Fibroblast of lung (primary cell): ENCODE results near the gene LRP8.

Experiments used
- EZH2 ChIP-seq: IDR thresholded peaks from 2 replicates; pipeline ENCODE4 v1.5.1; 2012; ENCODE audit warnings: low read length, control low read depth, mild to moderate bottlenecking; ENCODE audit errors: missing control alignments
- TF ChIP-seq, protein P1 (sequence below), 2 donors: IDR thresholded peaks in 1 of 2; conservative IDR thresholded peaks in 1 of 2; 1 replicate in 1 of 2; 2 replicates in 1 of 2; pipeline ENCODE4 v1.5.1; 2011 to 2012; ENCODE audit warnings: low read length in 2 of 2, control low read depth in 1 of 2, inconsistent platforms in 1 of 2, low read depth in 1 of 2, mild to moderate bottlenecking in 1 of 2

DNA sequence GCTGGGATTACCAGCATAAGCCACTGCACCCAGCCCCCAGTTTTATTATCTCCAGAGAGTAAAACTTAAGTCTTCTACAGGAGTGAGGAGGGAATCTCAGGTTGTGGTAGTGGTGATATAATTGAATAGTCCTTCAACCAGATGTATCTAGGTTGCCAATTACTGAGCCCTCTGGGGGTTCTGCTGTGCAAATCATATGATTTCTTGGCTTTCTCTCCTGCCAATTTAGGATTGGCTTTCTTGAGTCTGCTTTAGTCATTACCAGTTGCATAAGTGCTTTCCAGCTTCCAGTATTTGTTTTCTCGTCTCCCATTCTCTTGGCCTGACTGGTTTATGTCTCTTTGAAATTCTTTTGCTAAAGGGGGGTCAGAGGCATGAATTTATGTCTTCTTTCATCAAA, 120.1 kb downstream of the LRP8 start:
- TF ChIP-seq, protein P1, sequence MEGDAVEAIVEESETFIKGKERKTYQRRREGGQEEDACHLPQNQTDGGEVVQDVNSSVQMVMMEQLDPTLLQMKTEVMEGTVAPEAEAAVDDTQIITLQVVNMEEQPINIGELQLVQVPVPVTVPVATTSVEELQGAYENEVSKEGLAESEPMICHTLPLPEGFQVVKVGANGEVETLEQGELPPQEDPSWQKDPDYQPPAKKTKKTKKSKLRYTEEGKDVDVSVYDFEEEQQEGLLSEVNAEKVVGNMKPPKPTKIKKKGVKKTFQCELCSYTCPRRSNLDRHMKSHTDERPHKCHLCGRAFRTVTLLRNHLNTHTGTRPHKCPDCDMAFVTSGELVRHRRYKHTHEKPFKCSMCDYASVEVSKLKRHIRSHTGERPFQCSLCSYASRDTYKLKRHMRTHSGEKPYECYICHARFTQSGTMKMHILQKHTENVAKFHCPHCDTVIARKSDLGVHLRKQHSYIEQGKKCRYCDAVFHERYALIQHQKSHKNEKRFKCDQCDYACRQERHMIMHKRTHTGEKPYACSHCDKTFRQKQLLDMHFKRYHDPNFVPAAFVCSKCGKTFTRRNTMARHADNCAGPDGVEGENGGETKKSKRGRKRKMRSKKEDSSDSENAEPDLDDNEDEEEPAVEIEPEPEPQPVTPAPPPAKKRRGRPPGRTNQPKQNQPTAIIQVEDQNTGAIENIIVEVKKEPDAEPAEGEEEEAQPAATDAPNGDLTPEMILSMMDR (conservative IDR thresholded peaks at IDR 0.05 in 1 of 2, IDR thresholded peaks at IDR 0.05 in 1 of 2; ENCODE audit: low read depth in 1 of 2, low read length in 2 of 2) = no peak
- TF ChIP-seq EZH2 = no peak
